Suprapubic skin (tissue), 4 donors: ENCODE results near the gene ARHGAP23. TPM values are rescaled to one million over a fixed set of nuclear protein-coding genes. Genes with fewer than 3 reads are reported as not detected.

Source experiments
- DNase-seq, 2 donors: peaks; one replicate each; pipeline ENCODE4 v3.0.0-alpha.2; 2019; ENCODE audit warnings: low spot score in 2 of 2
- H3K27ac ChIP-seq: fragments of 200-600 bp; sonication (generic); one replicate; pipeline ENCODE4 v1.5.1; 2019
- H3K27me3 ChIP-seq: fragments of 200-600 bp; sonication (generic); one replicate; pipeline ENCODE4 v1.5.1; 2019
- H3K36me3 ChIP-seq: fragments of 200-600 bp; sonication (generic); one replicate; pipeline ENCODE4 v1.5.1; 2019
- H3K4me1 ChIP-seq: fragments of 200-600 bp; sonication (generic); one replicate; pipeline ENCODE4 v1.5.1; 2019
- H3K4me3 ChIP-seq: fragments of 200-600 bp; sonication (generic); one replicate; pipeline ENCODE4 v1.5.1; 2019; ENCODE audit warnings: mild to moderate bottlenecking
- H3K9me3 ChIP-seq: fragments of 200-600 bp; sonication (generic); one replicate; pipeline ENCODE4 v1.5.1; 2019
- EP300 ChIP-seq: sonication (generic); formaldehyde crosslinking; IDR thresholded peaks from one replicate; pipeline ENCODE4 v1.6.1; 2017; ENCODE audit warnings: antibody characterized with exemption
- POLR2A ChIP-seq, 2 donors: fragments of 450-650 bp; IDR thresholded peaks; one replicate each; pipeline ENCODE4 v1.6.1; 2017; ENCODE audit warnings: antibody characterized with exemption in 2 of 2, mild to moderate bottlenecking in 2 of 2, moderate library complexity in 2 of 2
- POLR2AphosphoS5 ChIP-seq, 3 donors: sonication (generic); formaldehyde crosslinking; IDR thresholded peaks; one replicate each; pipeline ENCODE4 v1.6.1; 2017; ENCODE audit warnings: antibody characterized with exemption in 3 of 3
- WGBS: methylation state at CpG from one replicate; pipeline ENCODE4 v1.1.5; 2018; 5-methylcytosine and 5-hydroxymethylcytosine counted together
- total RNA-seq, 4 donors: library from RNA; depleted of rRNA; stranded (reverse); fragments of >200 nt; gene quantifications; one replicate each; pipeline ENCODE4 v1.1.0, GENCODE V29; 2016
- TF ChIP-seq, protein P1 (sequence below), 2 donors: fragments of 200-600 bp in 1 of 2; fragments of 450-650 bp in 1 of 2; sonication (generic) in 1 of 2; IDR thresholded peaks; one replicate each; pipeline ENCODE4 v1.5.1; 2016 to 2019; ENCODE audit warnings: antibody characterized with exemption in 2 of 2, mild to moderate bottlenecking in 1 of 2, moderate library complexity in 1 of 2

The ARHGAP23 gene
- total RNA-seq, 4 donors from 2014 or later, result 94.8 to 149 (median 121) TPM

DNA sequence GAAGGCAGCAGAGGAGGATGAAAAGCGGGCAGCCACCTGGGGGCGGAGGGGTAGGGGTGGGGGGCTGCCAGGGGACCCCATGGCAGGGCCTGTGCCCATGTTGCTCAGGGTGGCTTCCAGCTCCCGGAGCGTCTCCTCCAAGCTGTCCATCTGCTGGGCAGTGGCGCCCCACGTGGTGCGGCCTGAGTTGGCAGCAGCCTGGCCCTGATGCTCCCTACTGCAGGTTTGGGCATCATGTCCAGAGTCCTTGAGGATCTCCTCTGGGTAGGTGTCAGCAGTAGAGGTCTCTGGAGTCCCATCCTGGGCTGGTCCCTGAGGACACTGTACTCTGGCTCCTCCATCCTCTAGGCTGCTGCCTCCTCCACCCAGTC is 116.6 kb downstream of the ARHGAP23 start:
- no peak for DNase-seq
- no peaks in the 10 kb centered on the region for H3K9me3 ChIP-seq
- no peaks in the 10 kb centered on the region for H3K36me3 ChIP-seq
- no peaks in the 10 kb centered on the region for H3K4me1 ChIP-seq
- no peak overlapping the region for H3K4me3 ChIP-seq
- no peak for TF ChIP-seq POLR2A (IDR thresholded peaks at IDR 0.05)
- TF ChIP-seq, protein P1, sequence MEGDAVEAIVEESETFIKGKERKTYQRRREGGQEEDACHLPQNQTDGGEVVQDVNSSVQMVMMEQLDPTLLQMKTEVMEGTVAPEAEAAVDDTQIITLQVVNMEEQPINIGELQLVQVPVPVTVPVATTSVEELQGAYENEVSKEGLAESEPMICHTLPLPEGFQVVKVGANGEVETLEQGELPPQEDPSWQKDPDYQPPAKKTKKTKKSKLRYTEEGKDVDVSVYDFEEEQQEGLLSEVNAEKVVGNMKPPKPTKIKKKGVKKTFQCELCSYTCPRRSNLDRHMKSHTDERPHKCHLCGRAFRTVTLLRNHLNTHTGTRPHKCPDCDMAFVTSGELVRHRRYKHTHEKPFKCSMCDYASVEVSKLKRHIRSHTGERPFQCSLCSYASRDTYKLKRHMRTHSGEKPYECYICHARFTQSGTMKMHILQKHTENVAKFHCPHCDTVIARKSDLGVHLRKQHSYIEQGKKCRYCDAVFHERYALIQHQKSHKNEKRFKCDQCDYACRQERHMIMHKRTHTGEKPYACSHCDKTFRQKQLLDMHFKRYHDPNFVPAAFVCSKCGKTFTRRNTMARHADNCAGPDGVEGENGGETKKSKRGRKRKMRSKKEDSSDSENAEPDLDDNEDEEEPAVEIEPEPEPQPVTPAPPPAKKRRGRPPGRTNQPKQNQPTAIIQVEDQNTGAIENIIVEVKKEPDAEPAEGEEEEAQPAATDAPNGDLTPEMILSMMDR (IDR thresholded peaks at IDR 0.05), result no peak
- TF ChIP-seq EP300, result no peak
- no peak for TF ChIP-seq POLR2AphosphoS5 (IDR thresholded peaks at IDR 0.05)
- 87% methylated on average over 7 of the region's 7 CpGs for WGBS
- H3K27me3 ChIP-seq, result peaks cover 29% of the 10 kb centered on the region
- no peak overlapping the region for H3K27ac ChIP-seq

DNA sequence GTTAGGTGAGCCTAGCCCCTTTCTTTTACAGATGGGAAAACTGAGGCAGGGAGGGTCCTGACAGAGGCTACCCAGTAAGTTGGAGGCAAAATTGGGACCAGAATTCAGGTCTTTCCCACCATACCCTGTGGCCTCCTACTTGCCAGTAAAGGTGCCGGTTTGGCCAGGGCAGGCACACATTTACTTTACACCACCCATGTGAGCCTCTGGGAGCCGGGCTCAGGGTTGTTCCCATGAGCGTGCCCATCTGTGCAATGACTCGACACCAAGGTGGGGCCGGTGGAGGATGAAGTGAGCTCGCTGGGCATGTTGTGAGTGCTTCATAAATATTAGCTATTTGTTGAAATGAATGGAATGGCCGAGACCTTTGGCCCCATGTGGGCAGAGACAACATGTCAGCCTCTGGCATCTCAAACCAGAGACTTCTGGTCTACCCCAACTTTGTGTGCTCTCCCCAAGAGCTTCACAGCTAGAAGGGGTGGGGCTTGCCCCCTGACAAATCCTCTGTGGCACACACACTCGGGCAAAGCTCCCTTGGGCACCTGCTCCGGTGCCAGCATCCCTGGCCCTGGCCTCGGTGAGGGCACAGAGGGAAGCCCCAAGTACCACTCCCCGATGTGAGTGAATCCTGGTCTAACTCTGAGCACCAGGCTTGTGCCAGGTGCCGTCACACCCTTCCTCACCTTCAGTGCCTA is 117.4 kb downstream of the ARHGAP23 start:
- TF ChIP-seq, protein P1 (IDR thresholded peaks at IDR 0.05), result no peak
- TF ChIP-seq POLR2A (IDR thresholded peaks at IDR 0.05) (no peak), POLR2AphosphoS5 (IDR thresholded peaks at IDR 0.05) (no peak), EP300 (no peak)
- 85% methylated on average over 10 of the region's 12 CpGs for WGBS
- peaks cover 29% of the 10 kb centered on the region for H3K27me3 ChIP-seq

DNA sequence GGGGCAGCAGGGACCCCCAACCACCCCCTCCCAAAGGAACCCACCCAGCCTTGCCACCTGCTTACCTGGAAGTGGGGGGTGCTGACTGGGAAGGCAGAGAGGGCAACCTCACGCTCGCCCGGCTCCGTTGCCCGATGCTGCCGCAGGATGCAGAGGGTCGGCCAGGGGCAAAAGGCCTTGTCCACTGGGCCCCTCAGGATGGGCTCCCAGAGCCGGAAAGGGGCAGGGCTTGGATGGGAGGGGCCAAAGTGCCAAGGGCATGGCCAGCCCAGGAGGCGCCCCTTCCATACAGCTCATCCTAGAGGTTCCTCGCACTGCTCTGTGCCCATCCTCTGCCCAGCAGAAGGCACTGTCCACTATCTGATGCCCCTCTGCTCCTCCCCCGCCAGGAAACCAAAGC is 118.1 kb downstream of the ARHGAP23 start:
- TF ChIP-seq POLR2AphosphoS5 (IDR thresholded peaks at IDR 0.05), result no peak
- no peak for TF ChIP-seq EP300
- TF ChIP-seq, protein P1 (IDR thresholded peaks at IDR 0.05), result no peak
- no peak for TF ChIP-seq POLR2A (IDR thresholded peaks at IDR 0.05)
- peaks cover 28% of the 10 kb centered on the region for H3K27me3 ChIP-seq
- H3K4me1 ChIP-seq, result peaks cover 8% of the 10 kb centered on the region
- no peak overlapping the region for H3K27ac ChIP-seq
- no peaks in the 10 kb centered on the region for H3K36me3 ChIP-seq
- 97% methylated on average over 5 of the region's 11 CpGs for WGBS
- no peaks in the 10 kb centered on the region for H3K9me3 ChIP-seq
- no peak for DNase-seq
- H3K4me3 ChIP-seq, result no peak overlapping the region

More for the DNA sequence above, 117.4 kb downstream of the ARHGAP23 start:
- no peak overlapping the region for H3K4me3 ChIP-seq
- DNase-seq, result no peak
- H3K9me3 ChIP-seq, result no peaks in the 10 kb centered on the region
- peaks cover 4% of the 10 kb centered on the region for H3K4me1 ChIP-seq
- H3K27ac ChIP-seq, result no peak overlapping the region
- no peaks in the 10 kb centered on the region for H3K36me3 ChIP-seq

DNA sequence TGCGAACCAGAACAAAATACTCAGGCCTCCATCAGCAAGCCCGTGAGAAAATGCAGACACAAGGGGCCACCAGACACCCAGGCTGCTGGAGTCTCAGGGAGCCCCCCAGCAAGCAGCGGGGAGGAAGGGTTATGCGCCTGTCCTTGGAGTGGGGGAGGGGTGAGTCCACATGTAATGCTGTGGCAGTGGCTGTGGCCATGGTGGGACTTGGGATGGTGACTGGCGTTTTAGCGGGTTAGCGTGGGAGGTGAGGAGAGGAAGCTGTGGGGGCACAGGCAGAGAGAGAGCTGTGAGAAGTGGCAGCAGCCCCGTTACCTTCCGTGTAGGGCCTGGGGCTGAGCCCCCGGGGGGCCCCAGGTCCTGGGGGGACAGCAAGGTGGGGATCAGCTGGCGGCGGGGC is 119.2 kb downstream of the ARHGAP23 start:
- Histone ChIP-seq H3K4me3 (no peak overlapping the region), H3K4me1 (peaks cover 8% of the 10 kb centered on the region), H3K27ac (no peak overlapping the region), H3K9me3 (no peaks in the 10 kb centered on the region), H3K36me3 (no peaks in the 10 kb centered on the region), H3K27me3 (peaks cover 25% of the 10 kb centered on the region)
- TF ChIP-seq, protein P1 (IDR thresholded peaks at IDR 0.05), result no peak
- no peak for TF ChIP-seq POLR2A (IDR thresholded peaks at IDR 0.05)
- no peak for TF ChIP-seq POLR2AphosphoS5 (IDR thresholded peaks at IDR 0.05)
- no peak for TF ChIP-seq EP300
- DNase-seq, result no peak
- 71% methylated on average over 6 of the region's 12 CpGs for WGBS

DNA sequence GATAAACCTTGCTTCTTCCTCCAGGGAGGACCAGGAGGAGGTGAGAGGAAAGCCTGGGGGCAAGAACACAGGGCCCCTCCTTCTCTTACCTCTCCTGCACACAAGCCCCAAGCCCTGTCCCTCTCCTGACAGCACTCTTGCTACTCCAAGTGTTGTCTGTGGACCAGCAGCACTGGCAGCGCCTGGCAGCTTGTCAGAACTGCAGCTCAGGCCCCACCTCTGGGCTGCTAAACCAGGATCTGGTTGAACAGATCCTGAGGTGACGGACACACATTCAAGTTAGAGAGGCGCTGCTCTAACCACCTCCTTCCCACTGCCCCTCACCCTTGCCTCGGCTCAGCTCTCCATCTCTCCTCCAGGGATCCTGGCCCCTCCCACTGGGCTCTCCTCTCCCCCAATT is 121.0 kb downstream of the ARHGAP23 start:
- Histone ChIP-seq H3K9me3 (no peaks in the 10 kb centered on the region), H3K4me3 (no peak overlapping the region), H3K27me3 (peaks cover 19% of the 10 kb centered on the region), H3K4me1 (peaks cover 10% of the 10 kb centered on the region), H3K36me3 (no peaks in the 10 kb centered on the region), H3K27ac (no peak overlapping the region)
- TF ChIP-seq POLR2A (IDR thresholded peaks at IDR 0.05) (no peak), EP300 (no peak), POLR2AphosphoS5 (IDR thresholded peaks at IDR 0.05) (no peak)
- TF ChIP-seq, protein P1 (IDR thresholded peaks at IDR 0.05), result no peak
- 73% methylated on average over 4 of the region's 4 CpGs for WGBS
- no peak for DNase-seq
